SH-SY5Y (cell line): ENCODE measurements around the gene MINDY1.

Experiments used
- GATA2 ChIP-seq: IDR thresholded peaks from 2 replicates; pipeline ENCODE4 v1.6.1; 2011; ENCODE audit warnings: mild to moderate bottlenecking, low read depth, low read length
- GATA3 ChIP-seq: IDR thresholded peaks from 2 replicates; pipeline ENCODE4 v1.6.1; 2011; ENCODE audit warnings: low read depth, mild to moderate bottlenecking, low read length, moderate library complexity

- TF ChIP-seq GATA3 (no peak), GATA2 (no peak)
Measured at GRCh38 chr1:150960646-150961045, 46.1 kb downstream of the MINDY1 start.
